GM21360 (cell line): ENCODE measurements around the gene CPED1.
"Not testable (repeated sequence)": the region's sequence is repeated elsewhere in the genome, so short reads cannot be mapped to it uniquely, and the experiment has no call there.

Experiments
- ATAC-seq: cut with Tn5 transposase; IDR thresholded peaks from one replicate; pipeline ENCODE4 v1.9.1; 2021; ENCODE audit warnings: mild to moderate bottlenecking, moderate library complexity; ENCODE audit not compliant: unreplicated experiment

Gene CPED1

GRCh38 chr7:120994512-120995410, 6.2 kb downstream of the CPED1 start:
- ATAC-seq, result no peak

GRCh38 chr7:120995654-120996053, 7.1 kb downstream of the CPED1 start:
- ATAC-seq, result no peak

GRCh38 chr7:120996333-120996987, 7.9 kb downstream of the CPED1 start:
- peak; percentile 64 for ATAC-seq

GRCh38 chr7:120996988-120997345, 8.5 kb downstream of the CPED1 start:
- peak; percentile 28 for ATAC-seq

GRCh38 chr7:120997882-120998474, 9.5 kb downstream of the CPED1 start:
- no peak for ATAC-seq

- no peak for ATAC-seq
These were observed 10.0 kb downstream of the CPED1 start for GRCh38 chr7:120998520-120998919.

GRCh38 chr7:120998996-120999565, 10.6 kb downstream of the CPED1 start:
- ATAC-seq, result no peak

- no peak for ATAC-seq
These were observed 11.8 kb downstream of the CPED1 start for GRCh38 chr7:121000081-121000983.

GRCh38 chr7:121001234-121001906, 12.9 kb downstream of the CPED1 start:
- no peak for ATAC-seq

GRCh38 chr7:121002048-121002756, 13.7 kb downstream of the CPED1 start:
- no peak for ATAC-seq

GRCh38 chr7:121002757-121003200, 14.3 kb downstream of the CPED1 start:
- ATAC-seq, result no peak

GRCh38 chr7:121003986-121004685, 15.6 kb downstream of the CPED1 start:
- no peak for ATAC-seq

GRCh38 chr7:121005058-121005457, 16.5 kb downstream of the CPED1 start:
- ATAC-seq, result not testable (repeated sequence)

GRCh38 chr7:121005996-121006584, 17.6 kb downstream of the CPED1 start:
- no peak for ATAC-seq

GRCh38 chr7:121006711-121007315, 18.3 kb downstream of the CPED1 start:
- ATAC-seq, result no peak

GRCh38 chr7:121008816-121009215, 20.3 kb downstream of the CPED1 start:
- no peak for ATAC-seq

GRCh38 chr7:121011401-121011800, 22.9 kb downstream of the CPED1 start:
- no peak for ATAC-seq
